Measurements from ENCODE around the gene RNASE11.

The RNASE11 gene

GRCh38 chr14:20563971-20564370 is 23.8 kb downstream of the RNASE11 start:
- no peak for FAIRE-seq
- DNase-seq (ENCODE audit: insufficient read length, low spot score), result no peak
- no peak for TF ChIP-seq POU2F2 (IDR thresholded peaks at IDR 0.05; ENCODE audit: low read depth, low read length)
- TF ChIP-seq TAF1 (IDR thresholded peaks at IDR 0.05; ENCODE audit: low read depth, low read length), result no peak
- no peak for TF ChIP-seq SPI1 (IDR thresholded peaks at IDR 0.05; ENCODE audit: low read depth, low read length)
- no peak for TF ChIP-seq POLR2AphosphoS5 (IDR thresholded peaks at IDR 0.05; ENCODE audit: low read depth, low read length)
- no peak for TF ChIP-seq PAX5 (IDR thresholded peaks at IDR 0.05; ENCODE audit: insufficient read depth, low read length, severe bottlenecking)
- TF ChIP-seq POLR2A (IDR thresholded peaks at IDR 0.05; ENCODE audit: low read depth, low read length), result no peak

GRCh38 chr14:20560961-20561360 is 26.8 kb downstream of the RNASE11 start, which contains the start of gene RNASE9:
RNASE9 (minus strand) TSS chr14:20561047.
- FAIRE-seq, result no peak
- no peak for TF ChIP-seq SPI1 (IDR thresholded peaks at IDR 0.05; ENCODE audit: low read depth, low read length)
- TF ChIP-seq POLR2AphosphoS5 (IDR thresholded peaks at IDR 0.05; ENCODE audit: low read depth, low read length), result no peak
- TF ChIP-seq PAX5 (IDR thresholded peaks at IDR 0.05; ENCODE audit: insufficient read depth, low read length, severe bottlenecking), result no peak
- TF ChIP-seq TAF1 (IDR thresholded peaks at IDR 0.05; ENCODE audit: low read depth, low read length), result no peak
- no peak for TF ChIP-seq POLR2A (IDR thresholded peaks at IDR 0.05; ENCODE audit: low read depth, low read length)
- no peak for TF ChIP-seq POU2F2 (IDR thresholded peaks at IDR 0.05; ENCODE audit: low read depth, low read length)
- no peak for DNase-seq (ENCODE audit: insufficient read length, low spot score)

GRCh38 chr14:20559461-20559904 is 28.3 kb downstream of the RNASE11 start:
- TF ChIP-seq POLR2AphosphoS5 (IDR thresholded peaks at IDR 0.05; ENCODE audit: low read depth, low read length) (no peak), TAF1 (IDR thresholded peaks at IDR 0.05; ENCODE audit: low read depth, low read length) (no peak), SPI1 (IDR thresholded peaks at IDR 0.05; ENCODE audit: low read depth, low read length) (no peak), POLR2A (IDR thresholded peaks at IDR 0.05; ENCODE audit: low read depth, low read length) (no peak), PAX5 (IDR thresholded peaks at IDR 0.05; ENCODE audit: insufficient read depth, low read length, severe bottlenecking) (no peak), POU2F2 (IDR thresholded peaks at IDR 0.05; ENCODE audit: low read depth, low read length) (no peak)
- DNase-seq (ENCODE audit: insufficient read length, low spot score) (no peak), FAIRE-seq (no peak)

- no peak for FAIRE-seq
- DNase-seq (ENCODE audit: insufficient read length, low spot score), result no peak
- TF ChIP-seq POLR2A (IDR thresholded peaks at IDR 0.05; ENCODE audit: low read depth, low read length) (no peak), TAF1 (IDR thresholded peaks at IDR 0.05; ENCODE audit: low read depth, low read length) (no peak), POU2F2 (IDR thresholded peaks at IDR 0.05; ENCODE audit: low read depth, low read length) (no peak), PAX5 (IDR thresholded peaks at IDR 0.05; ENCODE audit: insufficient read depth, low read length, severe bottlenecking) (no peak), POLR2AphosphoS5 (IDR thresholded peaks at IDR 0.05; ENCODE audit: low read depth, low read length) (no peak), SPI1 (IDR thresholded peaks at IDR 0.05; ENCODE audit: low read depth, low read length) (no peak)
Observed at GRCh38 chr14:20557212-20557542, 30.6 kb downstream of the RNASE11 start.

- FAIRE-seq (no peak), DNase-seq (ENCODE audit: insufficient read length, low spot score) (no peak)
- TF ChIP-seq POU2F2 (IDR thresholded peaks at IDR 0.05; ENCODE audit: low read depth, low read length) (no peak), POLR2A (IDR thresholded peaks at IDR 0.05; ENCODE audit: low read depth, low read length) (no peak), SPI1 (IDR thresholded peaks at IDR 0.05; ENCODE audit: low read depth, low read length) (no peak), POLR2AphosphoS5 (IDR thresholded peaks at IDR 0.05; ENCODE audit: low read depth, low read length) (no peak), PAX5 (IDR thresholded peaks at IDR 0.05; ENCODE audit: insufficient read depth, low read length, severe bottlenecking) (no peak), TAF1 (IDR thresholded peaks at IDR 0.05; ENCODE audit: low read depth, low read length) (no peak)
Observed at GRCh38 chr14:20556500-20557211, 31.1 kb downstream of the RNASE11 start.

- TF ChIP-seq PAX5 (IDR thresholded peaks at IDR 0.05; ENCODE audit: insufficient read depth, low read length, severe bottlenecking), result no peak
- no peak for TF ChIP-seq TAF1 (IDR thresholded peaks at IDR 0.05; ENCODE audit: low read depth, low read length)
- TF ChIP-seq POLR2A (IDR thresholded peaks at IDR 0.05; ENCODE audit: low read depth, low read length), result no peak
- no peak for TF ChIP-seq POLR2AphosphoS5 (IDR thresholded peaks at IDR 0.05; ENCODE audit: low read depth, low read length)
- no peak for TF ChIP-seq POU2F2 (IDR thresholded peaks at IDR 0.05; ENCODE audit: low read depth, low read length)
- TF ChIP-seq SPI1 (IDR thresholded peaks at IDR 0.05; ENCODE audit: low read depth, low read length), result no peak
- no peak for DNase-seq (ENCODE audit: insufficient read length, low spot score)
- no peak for FAIRE-seq
Observed at GRCh38 chr14:20555845-20556244, 32.0 kb downstream of the RNASE11 start.

- TF ChIP-seq SPI1 (IDR thresholded peaks at IDR 0.05; ENCODE audit: low read depth, low read length), result no peak
- no peak for DNase-seq (ENCODE audit: insufficient read length, low spot score)
- no peak for FAIRE-seq
Observed at GRCh38 chr14:20553024-20553423, 34.8 kb downstream of the RNASE11 start.

- FAIRE-seq, result no peak
- DNase-seq (ENCODE audit: insufficient read length, low spot score), result no peak
- TF ChIP-seq POLR2AphosphoS5 (IDR thresholded peaks at IDR 0.05; ENCODE audit: low read depth, low read length) (no peak), TAF1 (IDR thresholded peaks at IDR 0.05; ENCODE audit: low read depth, low read length) (no peak), POLR2A (IDR thresholded peaks at IDR 0.05; ENCODE audit: low read depth, low read length) (no peak), SPI1 (IDR thresholded peaks at IDR 0.05; ENCODE audit: low read depth, low read length) (no peak), POU2F2 (IDR thresholded peaks at IDR 0.05; ENCODE audit: low read depth, low read length) (no peak), PAX5 (IDR thresholded peaks at IDR 0.05; ENCODE audit: insufficient read depth, low read length, severe bottlenecking) (no peak)
Observed at GRCh38 chr14:20551606-20552005, 36.2 kb downstream of the RNASE11 start.

- FAIRE-seq (no peak), DNase-seq (ENCODE audit: insufficient read length, low spot score) (no peak)
- TF ChIP-seq POU2F2 (IDR thresholded peaks at IDR 0.05; ENCODE audit: low read depth, low read length), result no peak
- TF ChIP-seq POLR2AphosphoS5 (IDR thresholded peaks at IDR 0.05; ENCODE audit: low read depth, low read length), result no peak
- no peak for TF ChIP-seq TAF1 (IDR thresholded peaks at IDR 0.05; ENCODE audit: low read depth, low read length)
- TF ChIP-seq POLR2A (IDR thresholded peaks at IDR 0.05; ENCODE audit: low read depth, low read length), result no peak
- no peak for TF ChIP-seq PAX5 (IDR thresholded peaks at IDR 0.05; ENCODE audit: insufficient read depth, low read length, severe bottlenecking)
- TF ChIP-seq SPI1 (IDR thresholded peaks at IDR 0.05; ENCODE audit: low read depth, low read length), result no peak
Observed at GRCh38 chr14:20550926-20551325, 36.9 kb downstream of the RNASE11 start.
